Bronchial epithelial cell (primary cell): ENCODE results near the gene COL15A1. TPM values are rescaled to one million over a fixed set of nuclear protein-coding genes. Genes with fewer than 3 reads are reported as not detected.

Experiments used
- DNase-seq: peaks from one replicate; pipeline ENCODE4 v3.0.0-alpha.2; 2010; ENCODE audit warnings: low read depth
- FAIRE-seq: peaks from 2 replicates; lab custom pipeline; 2011; peaks lifted over from hg19 to GRCh38; lab: Jason Lieb, UNC
- H3K27me3 ChIP-seq: 2 replicates; pipeline ENCODE4 v1.5.1; 2011; ENCODE audit warnings: low read length; ENCODE audit not compliant: control insufficient read depth, insufficient read depth
- H3K36me3 ChIP-seq: 2 replicates; pipeline ENCODE4 v1.5.1; 2011; ENCODE audit warnings: low read length; ENCODE audit not compliant: control insufficient read depth, insufficient read depth
- H3K4me3 ChIP-seq: 2 replicates; pipeline ENCODE4 v1.5.1; 2011; ENCODE audit warnings: mild to moderate bottlenecking, low read depth, low read length, control low read depth
- CTCF ChIP-seq: IDR thresholded peaks from 2 replicates; pipeline ENCODE4 v1.5.1; 2011; ENCODE audit warnings: mild to moderate bottlenecking, moderate library complexity, low read length, control low read depth, inconsistent platforms; ENCODE audit not compliant: insufficient read depth, severe bottlenecking
- total RNA-seq: library from RNA; depleted of rRNA; stranded (reverse); fragments of >200 nt; gene quantifications from 2 replicates; pipeline ENCODE4 v1.2.1, GENCODE V29; 2014

The COL15A1 gene
- total RNA-seq, 1 donor from 2014 or later: 1.6 TPM

- DNase-seq (no peak), FAIRE-seq (no peak)
- H3K27me3 ChIP-seq: peaks cover 8% of the 10 kb centered on the region
- H3K36me3 ChIP-seq: no peaks in the 10 kb centered on the region
- H3K4me3 ChIP-seq: no peak overlapping the region
- TF ChIP-seq CTCF: no peak
Observed at GRCh38 chr9:98975838-98976237, 32.1 kb downstream of the COL15A1 start.

GRCh38 chr9:98977246-98977714 lies 33.6 kb downstream of the COL15A1 start:
- Histone ChIP-seq H3K36me3 (no peaks in the 10 kb centered on the region), H3K4me3 (no peak overlapping the region), H3K27me3 (peaks cover 8% of the 10 kb centered on the region)
- no peak for TF ChIP-seq CTCF
- DNase-seq (no peak), FAIRE-seq (no peak)

GRCh38 chr9:98977813-98978212 lies 34.1 kb downstream of the COL15A1 start:
- FAIRE-seq (no peak), DNase-seq (no peak)
- no peaks in the 10 kb centered on the region for H3K36me3 ChIP-seq
- H3K27me3 ChIP-seq: peaks cover 8% of the 10 kb centered on the region
- H3K4me3 ChIP-seq: no peak overlapping the region
- no peak for TF ChIP-seq CTCF

- Histone ChIP-seq H3K27me3 (peaks cover 8% of the 10 kb centered on the region), H3K4me3 (no peak overlapping the region), H3K36me3 (no peaks in the 10 kb centered on the region)
- TF ChIP-seq CTCF: no peak
- DNase-seq: no peak
- no peak for FAIRE-seq
Observed at GRCh38 chr9:98978231-98978681, 34.5 kb downstream of the COL15A1 start.

- Histone ChIP-seq H3K36me3 (no peaks in the 10 kb centered on the region), H3K4me3 (no peak overlapping the region), H3K27me3 (peaks cover 4% of the 10 kb centered on the region)
- FAIRE-seq (no peak), DNase-seq (no peak)
- no peak for TF ChIP-seq CTCF
Observed at GRCh38 chr9:98980291-98980690, 36.6 kb downstream of the COL15A1 start.
